K562 (cell line): ENCODE measurements around the gene KRT4.

Source experiments
- CTCF ChIP-seq, 3 experiments: IDR thresholded peaks in 2 of 3; conservative IDR thresholded peaks in 1 of 3; 2 replicates each; pipeline ENCODE4 v1.5.1; 2011 to 2012; ENCODE audit warnings: low read length in 3 of 3, mild to moderate bottlenecking in 3 of 3, control low read depth in 2 of 3, improper control_type of control experiment in 1 of 3, inconsistent platforms in 1 of 3, low read depth in 1 of 3, mixed read lengths in 1 of 3, moderate library complexity in 1 of 3; ENCODE audit not compliant: insufficient read depth in 2 of 3
- NR3C1 ChIP-seq: sonication (generic); formaldehyde crosslinking; IDR thresholded peaks from 2 replicates; pipeline ENCODE4 v1.8.1; 2022; ENCODE audit warnings: missing genetic modification reagents
- PBX2 ChIP-seq, 2 experiments: IDR thresholded peaks in 1 of 2; conservative IDR thresholded peaks in 1 of 2; 2 replicates each; pipeline ENCODE4 v1.6.1; 2016; ENCODE audit warnings: low read depth in 2 of 2, mild to moderate bottlenecking in 1 of 2, missing compliant biosample characterization in 1 of 2, missing genetic modification characterization in 1 of 2, moderate library complexity in 1 of 2
- RAD21 ChIP-seq, 2 experiments: fragments of 250-450 bp in 1 of 2; fragments of 450-650 bp in 1 of 2; sonication (Bioruptor Pico) in 1 of 2; formaldehyde crosslinking in 1 of 2; IDR thresholded peaks in 1 of 2; conservative IDR thresholded peaks in 1 of 2; 2 replicates each; pipeline versions ENCODE4 v1.4.0 to v1.8.0; 2020 to 2022; ENCODE audit warnings: mild to moderate bottlenecking in 2 of 2, moderate library complexity in 1 of 2

GRCh38 chr12:52806169-52806811 lies 7.6 kb downstream of the KRT4 start:
- TF ChIP-seq CTCF (IDR thresholded peaks at IDR 0.05 in 2 of 3, conservative IDR thresholded peaks at IDR 0.05 in 1 of 3; ENCODE audit: insufficient read depth in 2 of 3, low read depth in 1 of 3, low read length in 3 of 3) (no peak), RAD21 (CRISPR knock-in tag; conservative IDR thresholded peaks at IDR 0.05 in 1 of 2, IDR thresholded peaks at IDR 0.05 in 1 of 2) (no peak), NR3C1 (CRISPR knock-in tag) (no peak), PBX2 (CRISPR knock-in tag; IDR thresholded peaks at IDR 0.05; ENCODE audit: low read depth) (no peak), PBX2 (tag; conservative IDR thresholded peaks at IDR 0.05; ENCODE audit: low read depth) (no peak)
